Erythroblast (primary cell): ENCODE data around the gene SOCS4.

Experiments used
- GATA1 ChIP-seq: IDR thresholded peaks from 2 replicates; pipeline ENCODE4 v1.6.1; 2011; ENCODE audit warnings: low read depth, mild to moderate bottlenecking, control low read depth, low read length, moderate library complexity
- POLR2A ChIP-seq: IDR thresholded peaks from 2 replicates; pipeline ENCODE4 v1.6.1; 2011; ENCODE audit warnings: mild to moderate bottlenecking, low read length

DNA sequence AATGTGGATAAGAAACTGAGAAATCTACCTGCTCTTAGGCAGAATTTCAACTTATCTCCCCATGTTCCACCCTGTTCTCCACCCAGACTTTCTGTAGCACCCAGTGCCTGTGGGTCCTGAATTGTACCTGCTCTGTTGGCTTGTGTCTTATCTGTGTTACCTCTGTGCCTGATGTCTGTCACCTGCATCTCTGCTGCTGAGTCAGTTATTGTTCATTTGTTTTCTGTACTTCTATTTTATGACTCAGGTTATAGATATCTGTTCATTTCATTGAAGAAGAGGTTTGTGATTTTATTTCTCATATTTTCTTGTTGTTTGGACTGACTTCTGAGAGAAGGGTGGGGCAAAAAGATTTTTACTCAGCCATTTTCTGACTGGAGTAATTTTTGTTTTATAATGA is 11.7 kb downstream of the SOCS4 start:
- TF ChIP-seq POLR2A (no peak), GATA1 (no peak)
